HG03045 (cell line): ENCODE results near the gene UBN2.

ENCODE experiments used
- ATAC-seq: cut with Tn5 transposase; IDR thresholded peaks from one replicate; pipeline ENCODE4 v1.9.1; 2021; ENCODE audit warnings: mild to moderate bottlenecking, moderate library complexity; ENCODE audit not compliant: unreplicated experiment

The UBN2 gene

GRCh38 chr7:139231513-139232376 is 708 bp downstream of the UBN2 start:
- ATAC-seq: peak; percentile 30

- ATAC-seq: no peak
These were observed 1.3 kb downstream of the UBN2 start for GRCh38 chr7:139232377-139232717.

GRCh38 chr7:139232904-139233303 is 1.9 kb downstream of the UBN2 start:
- no peak for ATAC-seq

GRCh38 chr7:139241258-139241657 is 10.2 kb downstream of the UBN2 start:
- ATAC-seq: no peak

GRCh38 chr7:139242741-139243281 is 11.8 kb downstream of the UBN2 start:
- ATAC-seq: no peak

GRCh38 chr7:139245401-139245800 is 14.4 kb downstream of the UBN2 start:
- ATAC-seq: no peak

- no peak for ATAC-seq
These were observed 15.5 kb downstream of the UBN2 start for GRCh38 chr7:139246494-139246893.

- no peak for ATAC-seq
These were observed 15.9 kb downstream of the UBN2 start for GRCh38 chr7:139246905-139247304.

- no peak for ATAC-seq
These were observed 18.3 kb downstream of the UBN2 start for GRCh38 chr7:139249179-139249810.

- ATAC-seq: no peak
These were observed 21.4 kb downstream of the UBN2 start for GRCh38 chr7:139252451-139252850.

GRCh38 chr7:139254281-139254680 is 23.2 kb downstream of the UBN2 start:
- ATAC-seq: no peak

- no peak for ATAC-seq
These were observed 23.7 kb downstream of the UBN2 start for GRCh38 chr7:139254728-139255127.

GRCh38 chr7:139255290-139255689 is 24.3 kb downstream of the UBN2 start:
- no peak for ATAC-seq

GRCh38 chr7:139259142-139259541 is 28.1 kb downstream of the UBN2 start:
- no peak for ATAC-seq

GRCh38 chr7:139264220-139264619 is 33.2 kb downstream of the UBN2 start:
- no peak for ATAC-seq

GRCh38 chr7:139265673-139266072 is 34.6 kb downstream of the UBN2 start:
- no peak for ATAC-seq

- ATAC-seq: no peak
These were observed 40.9 kb downstream of the UBN2 start for GRCh38 chr7:139271718-139272628.

- ATAC-seq: no peak
These were observed 53.3 kb downstream of the UBN2 start for GRCh38 chr7:139284252-139284896.

- ATAC-seq: no peak
These were observed 55.1 kb downstream of the UBN2 start for GRCh38 chr7:139286144-139286543.

- no peak for ATAC-seq
These were observed 61.8 kb downstream of the UBN2 start for GRCh38 chr7:139292821-139293220.

- ATAC-seq: no peak
These were observed 62.5 kb downstream of the UBN2 start for GRCh38 chr7:139293534-139293933.
